Measurements from ENCODE around the gene MOCOS.

DNA sequence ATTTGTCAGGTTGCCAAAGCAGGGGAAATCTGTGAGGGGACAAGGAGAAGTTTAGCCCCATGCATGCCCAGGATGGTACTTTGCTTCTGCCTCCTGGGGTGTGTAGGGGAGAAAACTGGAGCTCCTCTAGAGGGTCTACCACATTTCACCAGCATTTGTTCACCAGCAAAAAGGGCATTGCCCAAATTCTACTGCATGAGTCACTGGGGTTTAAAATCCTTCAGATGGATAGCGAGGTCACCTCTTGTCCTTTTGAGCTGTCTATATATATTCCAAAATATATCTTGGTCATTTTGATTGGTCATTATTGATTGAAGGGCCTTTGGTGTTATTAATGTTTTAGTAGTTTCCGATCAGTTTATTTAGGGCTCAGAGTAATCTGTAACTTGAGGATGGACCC lies 128.9 kb downstream of the MOCOS start:
- TF ChIP-seq CTCF (IDR thresholded peaks at IDR 0.05; ENCODE audit: low read length) = no peak
- TF ChIP-seq EZH2 (IDR thresholded peaks at IDR 0.05; ENCODE audit: borderline replicate concordance, low read length) = no peak

All from OCI-LY1 (cell line).